ENCODE measurements around the gene DNAJB12. TPM values are rescaled to one million over a fixed set of nuclear protein-coding genes. Genes with fewer than 3 reads are reported as not detected.
A peak's percentile ranks its signal among the peaks of the same experiment; 100 is the strongest.

The DNAJB12 gene
- total RNA-seq, 1 donor from 2014 or later = 39.0 TPM

DNA sequence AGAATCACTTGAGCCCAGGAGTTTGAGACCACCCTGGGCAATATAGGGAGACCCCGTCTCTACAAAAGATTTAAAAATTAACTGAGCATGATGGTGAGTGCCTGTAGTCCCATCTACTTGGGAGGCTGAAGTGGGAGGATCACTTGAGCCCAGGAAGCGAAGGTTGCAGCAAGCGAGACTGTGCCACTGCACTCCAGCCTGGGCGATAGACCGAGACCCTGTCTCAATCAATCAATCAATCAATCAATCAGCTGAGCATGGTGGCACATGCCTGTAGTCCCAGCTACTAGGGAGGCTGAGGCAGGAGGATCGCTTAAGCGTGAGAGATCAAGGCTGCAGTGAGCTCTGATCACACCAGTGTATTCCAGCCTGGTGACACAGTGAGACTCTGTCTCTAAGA is 40.5 kb downstream of the DNAJB12 start:
- H3K36me3 Mint-ChIP-seq (ENCODE audit: low read depth) = no peaks in the 10 kb centered on the region
- peaks cover 57% of the 10 kb centered on the region for H3K4me1 Mint-ChIP-seq
- H3K27me3 Mint-ChIP-seq = no peaks in the 10 kb centered on the region
- TF ChIP-seq, protein P1, sequence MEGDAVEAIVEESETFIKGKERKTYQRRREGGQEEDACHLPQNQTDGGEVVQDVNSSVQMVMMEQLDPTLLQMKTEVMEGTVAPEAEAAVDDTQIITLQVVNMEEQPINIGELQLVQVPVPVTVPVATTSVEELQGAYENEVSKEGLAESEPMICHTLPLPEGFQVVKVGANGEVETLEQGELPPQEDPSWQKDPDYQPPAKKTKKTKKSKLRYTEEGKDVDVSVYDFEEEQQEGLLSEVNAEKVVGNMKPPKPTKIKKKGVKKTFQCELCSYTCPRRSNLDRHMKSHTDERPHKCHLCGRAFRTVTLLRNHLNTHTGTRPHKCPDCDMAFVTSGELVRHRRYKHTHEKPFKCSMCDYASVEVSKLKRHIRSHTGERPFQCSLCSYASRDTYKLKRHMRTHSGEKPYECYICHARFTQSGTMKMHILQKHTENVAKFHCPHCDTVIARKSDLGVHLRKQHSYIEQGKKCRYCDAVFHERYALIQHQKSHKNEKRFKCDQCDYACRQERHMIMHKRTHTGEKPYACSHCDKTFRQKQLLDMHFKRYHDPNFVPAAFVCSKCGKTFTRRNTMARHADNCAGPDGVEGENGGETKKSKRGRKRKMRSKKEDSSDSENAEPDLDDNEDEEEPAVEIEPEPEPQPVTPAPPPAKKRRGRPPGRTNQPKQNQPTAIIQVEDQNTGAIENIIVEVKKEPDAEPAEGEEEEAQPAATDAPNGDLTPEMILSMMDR (IDR thresholded peaks at IDR 0.05) = no peak
- ChIA-PET POLR2A (interaction anchor here (1.4 to 35.9 kb wide), 5 partner anchors 16 to 97 kb away, joined by 3 to 1996 read pairs (median 234); partner anchors contain the start of genes ANAPC16, ASCC1 and DDIT4), CTCF (no interaction called here)
- H3K9me3 Mint-ChIP-seq = no peaks in the 10 kb centered on the region
- intact Hi-C loops (cut with micrococcal nuclease) = no loop called here
- no peak for ATAC-seq (ENCODE audit: low read depth)
- H3K4me3 Mint-ChIP-seq = no peak overlapping the region
- no peak for DNase-seq
- H3K27ac Mint-ChIP-seq = no peak overlapping the region

DNA sequence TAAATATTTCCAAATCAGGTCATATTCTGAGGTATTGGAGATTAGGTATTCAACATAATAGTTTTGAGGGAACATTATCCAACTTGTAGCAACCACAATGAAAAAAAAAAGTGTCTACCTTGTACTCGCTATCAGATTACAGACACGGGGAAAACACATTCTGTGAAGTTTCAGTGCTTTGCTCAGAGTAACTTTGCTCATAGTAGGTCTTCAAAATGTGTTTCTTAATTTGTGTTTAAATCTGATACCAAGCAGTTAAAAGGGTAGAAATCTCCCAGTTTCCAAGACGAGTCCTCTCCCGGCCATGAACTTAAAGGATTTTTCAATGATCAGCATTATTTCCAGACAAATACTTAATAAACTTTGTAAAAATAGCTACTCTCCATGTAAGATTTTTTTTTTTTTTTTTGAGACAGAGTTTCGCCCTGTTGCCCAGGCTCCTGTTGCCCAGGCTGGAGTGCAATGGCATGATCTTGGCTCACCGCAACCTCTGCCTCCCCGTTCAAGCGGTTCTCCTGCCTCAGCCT is 41.8 kb downstream of the DNAJB12 start:
- ATAC-seq (ENCODE audit: low read depth) (no peak), DNase-seq (no peak)
- Mint-ChIP-seq H3K27me3 (no peaks in the 10 kb centered on the region), H3K27ac (no peak overlapping the region), H3K9me3 (no peaks in the 10 kb centered on the region), H3K4me3 (no peak overlapping the region), H3K36me3 (ENCODE audit: low read depth) (no peaks in the 10 kb centered on the region), H3K4me1 (peaks cover 57% of the 10 kb centered on the region)
- TF ChIP-seq, protein P1 (IDR thresholded peaks at IDR 0.05) = no peak
- ChIA-PET CTCF (no interaction called here), POLR2A (interaction anchor here (0.6 to 35.9 kb wide), 6 partner anchors 15 to 109 kb away, joined by 3 to 1996 read pairs (median 4); no protein-coding TSS in a partner anchor)
- intact Hi-C loops (cut with micrococcal nuclease) = no loop called here

DNA sequence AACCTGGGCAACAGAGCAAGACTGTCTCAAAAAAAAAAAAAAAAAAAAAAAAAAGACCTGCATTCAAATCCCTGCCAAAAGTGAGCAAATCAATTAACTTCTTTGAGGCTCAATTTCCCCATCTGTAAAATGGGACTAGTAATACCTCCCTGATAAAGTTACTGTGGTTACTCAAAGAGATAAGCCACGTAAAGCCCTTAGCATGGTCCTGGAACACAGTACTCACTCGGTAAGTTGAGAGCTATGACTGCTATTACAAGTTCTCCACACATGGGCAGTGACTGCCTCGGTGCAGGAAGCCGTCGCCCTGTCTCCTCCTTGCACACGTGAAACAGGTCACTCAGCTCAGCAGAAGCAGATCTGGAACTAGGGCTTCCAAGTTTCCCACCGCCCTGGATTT is 43.1 kb downstream of the DNAJB12 start:
- Mint-ChIP-seq H3K36me3 (ENCODE audit: low read depth) (no peaks in the 10 kb centered on the region), H3K9me3 (no peaks in the 10 kb centered on the region), H3K4me1 (peaks cover 50% of the 10 kb centered on the region), H3K4me3 (no peak overlapping the region), H3K27ac (no peak overlapping the region), H3K27me3 (no peaks in the 10 kb centered on the region)
- no peak for ATAC-seq (ENCODE audit: low read depth)
- intact Hi-C loops (cut with micrococcal nuclease) = no loop called here
- POLR2A ChIA-PET = interaction anchor here (1.4 to 35.9 kb wide), 3 partner anchors 8 to 20 kb away, joined by 3 to 1996 read pairs (median 12); no protein-coding TSS in a partner anchor
- CTCF ChIA-PET = no interaction called here
- DNase-seq = no peak
- TF ChIP-seq, protein P1 (IDR thresholded peaks at IDR 0.05) = no peak

DNA sequence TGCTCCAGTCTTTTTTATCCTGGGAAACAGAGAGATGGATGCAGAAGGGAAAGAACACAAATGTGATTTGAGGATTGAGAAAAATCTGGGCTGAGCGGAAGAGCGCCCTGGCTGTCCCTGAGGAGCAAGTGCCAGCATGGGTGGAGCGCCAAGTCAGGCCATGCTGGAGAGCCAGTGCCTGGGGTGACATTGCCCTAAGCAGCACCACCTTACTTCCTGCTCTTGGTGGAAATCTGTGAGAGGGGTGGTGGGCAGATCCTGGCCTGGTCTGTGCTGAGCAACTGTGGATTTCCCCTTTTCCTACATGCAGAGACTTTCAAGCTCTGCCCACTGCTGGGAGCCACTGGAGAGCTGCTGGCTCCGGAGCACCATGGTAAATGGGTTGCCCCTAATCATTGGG is 44.1 kb downstream of the DNAJB12 start:
- CTCF ChIA-PET = no interaction called here
- POLR2A ChIA-PET = interaction anchor here (2.3 to 35.9 kb wide), 2 partner anchors 9 to 12 kb away, joined by 12 to 1996 read pairs; no protein-coding TSS in a partner anchor
- no peak overlapping the region for H3K27ac Mint-ChIP-seq
- peaks cover 48% of the 10 kb centered on the region for H3K4me1 Mint-ChIP-seq
- intact Hi-C loops (cut with micrococcal nuclease) = no loop called here
- H3K9me3 Mint-ChIP-seq = no peaks in the 10 kb centered on the region
- no peaks in the 10 kb centered on the region for H3K36me3 Mint-ChIP-seq (ENCODE audit: low read depth)
- no peaks in the 10 kb centered on the region for H3K27me3 Mint-ChIP-seq
- ATAC-seq (ENCODE audit: low read depth) = no peak
- H3K4me3 Mint-ChIP-seq = no peak overlapping the region
- no peak for DNase-seq
- TF ChIP-seq, protein P1 (IDR thresholded peaks at IDR 0.05) = no peak

DNA sequence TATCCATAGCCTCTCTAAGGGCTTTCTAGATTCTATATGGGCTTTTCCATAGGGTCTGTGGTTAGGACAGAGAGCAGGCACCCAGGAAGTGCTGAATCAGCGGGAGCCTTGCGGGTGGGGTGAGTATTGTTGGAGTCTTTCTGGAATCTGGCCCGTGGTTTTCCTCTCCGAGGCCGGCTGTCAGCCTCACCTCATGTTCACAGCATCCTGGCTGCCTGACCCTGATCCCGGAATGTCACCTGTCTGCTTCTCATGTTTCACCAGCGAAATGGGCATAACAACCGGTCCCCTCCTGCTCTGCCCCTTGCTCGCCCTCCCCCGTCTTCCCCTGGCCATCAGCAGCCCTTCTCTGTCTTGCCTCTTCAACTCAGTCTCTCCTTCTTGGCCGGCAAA is 44.5 kb downstream of the DNAJB12 start:
- Mint-ChIP-seq H3K27me3 (no peaks in the 10 kb centered on the region), H3K4me3 (no peak overlapping the region), H3K27ac (peak overlapping the region; percentile 47), H3K9me3 (no peaks in the 10 kb centered on the region), H3K36me3 (ENCODE audit: low read depth) (no peaks in the 10 kb centered on the region), H3K4me1 (peaks cover 49% of the 10 kb centered on the region)
- ATAC-seq (ENCODE audit: low read depth) (no peak), DNase-seq (no peak)
- POLR2A ChIA-PET = interaction anchor here (2.3 to 35.9 kb wide), 2 partner anchors 10 to 12 kb away, joined by 12 to 1996 read pairs; no protein-coding TSS in a partner anchor
- intact Hi-C loops (cut with micrococcal nuclease) = no loop called here
- CTCF ChIA-PET = no interaction called here
- TF ChIP-seq, protein P1 (IDR thresholded peaks at IDR 0.05) = no peak

Data from activated B cell treated with CpG ODN at 0.5 μM for 24 hours (primary cell).